ENCODE results near the gene SCAI. TPM values are rescaled to one million over a fixed set of nuclear protein-coding genes. Genes with fewer than 3 reads are reported as not detected.
A peak's percentile ranks its signal among the peaks of the same experiment; 100 is the strongest.

Gene SCAI
- polyA plus RNA-seq, 2 of the 4 experiments (the other 2 are of a cell fraction) = 2.1 to 5.0 TPM

GRCh38 chr9:125161284-125161918, 18.1 kb upstream of the SCAI start:
- POLR2A ChIA-PET = no interaction called here
- CTCF ChIA-PET = interaction anchor here (0.6 to 1.3 kb wide), 4 partner anchors 12 to 1196 kb away, joined by 3 to 4 read pairs (median 4); no protein-coding TSS in a partner anchor
- ATAC-seq (peak in 1 of 2 experiments; percentile 57; a peak in 3 of 6 replicates), FAIRE-seq (no peak), DNase-seq (ENCODE audit: low read depth in 1 of 2, low spot score in 1 of 2) (no peak)
- H3K4me1 ChIP-seq = peaks cover 29% of the 10 kb centered on the region; the same call in 2 of the 3 replicates
- H3K4me3 ChIP-seq = no peak overlapping the region
- 58% methylated on average over 3 of the region's 3 CpGs for WGBS (ENCODE audit: missing lambda C conversion rate)
- peak in 1 of 2 experiments; percentile 22; a peak in 1 of 4 replicates for TF ChIP-seq CEBPB (IDR thresholded peaks at IDR 0.05)
- TF ChIP-seq RARB (CRISPR knock-in tag; IDR thresholded peaks at IDR 0.05) = no peak
- no peak for TF ChIP-seq GATA3 (IDR thresholded peaks at IDR 0.05; ENCODE audit: borderline replicate concordance)
- H3K27ac ChIP-seq = peak overlapping the region in 1 of 2 experiments; percentile 65; a peak in 3 of 6 replicates
- no peaks in the 10 kb centered on the region for H3K9me3 ChIP-seq
- peak overlapping the region; percentile 3; the same call in 1 of the 3 replicates for H3K4me2 ChIP-seq

GRCh38 chr9:125160750-125161149, 17.4 kb upstream of the SCAI start:
- no peak for TF ChIP-seq HOXB13 (CRISPR knock-in tag; IDR thresholded peaks at IDR 0.05; ENCODE audit: low read depth)
- TF ChIP-seq MAFK (IDR thresholded peaks at IDR 0.05; ENCODE audit: partially characterized antibody) = no peak
- TF ChIP-seq MAX (IDR thresholded peaks at IDR 0.05) = no peak
- no peak for TF ChIP-seq RAD21 (conservative IDR thresholded peaks at IDR 0.05 in 1 of 2, IDR thresholded peaks at IDR 0.05 in 1 of 2)
- TF ChIP-seq SMC3 (IDR thresholded peaks at IDR 0.05) = no peak
- no peak for TF ChIP-seq HEYL (CRISPR knock-in tag; IDR thresholded peaks at IDR 0.05)
- TF ChIP-seq KDM1A (IDR thresholded peaks at IDR 0.05; ENCODE audit: low read depth) = no peak
- TF ChIP-seq EHF (CRISPR knock-in tag; IDR thresholded peaks at IDR 0.05) = no peak
- no peak for TF ChIP-seq HOXA7 (CRISPR knock-in tag; IDR thresholded peaks at IDR 0.05)
- TF ChIP-seq FOXS1 (CRISPR knock-in tag; IDR thresholded peaks at IDR 0.05) = no peak
- TF ChIP-seq EP300 (IDR thresholded peaks at IDR 0.05) = no peak
- no peak for TF ChIP-seq JUN (IDR thresholded peaks at IDR 0.05)
- DNase-seq (ENCODE audit: low read depth in 1 of 2, low spot score in 1 of 2) = no peak
- Histone ChIP-seq H3K9me3 (no peaks in the 10 kb centered on the region), H3K4me3 (no peak overlapping the region), H3K27ac (no peak overlapping the region), H3K4me2 (0 out of 3 replicates have a peak overlapping the region, but pooled peaks have one; percentile 3), H3K4me1 (peaks cover 22% of the 10 kb centered on the region; the same call in 2 of the 3 replicates)
- CTCF ChIA-PET = interaction anchor here (0.8 kb wide), 1 partner anchor 17 kb away, joined by 3 read pairs; no protein-coding TSS in a partner anchor
- FAIRE-seq = no peak
- ATAC-seq = no peak
- POLR2A ChIA-PET = no interaction called here

- H3K27ac ChIP-seq = no peak overlapping the region
- ATAC-seq = no peak
- H3K4me2 ChIP-seq = no peak overlapping the region
- 89% methylated on average over 2 of the region's 2 CpGs for WGBS (ENCODE audit: missing lambda C conversion rate)
- no peak for TF ChIP-seq HOXA7 (CRISPR knock-in tag; IDR thresholded peaks at IDR 0.05)
- no peaks in the 10 kb centered on the region for H3K9me3 ChIP-seq
- no peak overlapping the region for H3K4me3 ChIP-seq
- CTCF ChIA-PET = interaction anchor here (0.6 kb wide), 1 partner anchor 45 kb away, joined by 3 read pairs; no protein-coding TSS in a partner anchor
- POLR2A ChIA-PET = no interaction called here
- no peak for FAIRE-seq
- H3K4me1 ChIP-seq = peaks cover 11% of the 10 kb centered on the region; the same call in 2 of the 3 replicates
- DNase-seq (ENCODE audit: low read depth in 1 of 2, low spot score in 1 of 2) = no peak
These were observed 13.2 kb upstream of the SCAI start for GRCh38 chr9:125156551-125156950.

GRCh38 chr9:125153712-125154367, 10.5 kb upstream of the SCAI start:
- TF ChIP-seq ESRRA (IDR thresholded peaks at IDR 0.05; ENCODE audit: borderline replicate concordance, low read length) (no peak), POLR2AphosphoS2 (conservative IDR thresholded peaks at IDR 0.05; ENCODE audit: low read length) (no peak), RNF2 (IDR thresholded peaks at IDR 0.05; ENCODE audit: borderline replicate concordance, low read depth) (no peak), HOXA7 (CRISPR knock-in tag; IDR thresholded peaks at IDR 0.05) (no peak), HDAC2 (IDR thresholded peaks at IDR 0.05) (no peak), HOXB13 (CRISPR knock-in tag; IDR thresholded peaks at IDR 0.05; ENCODE audit: low read depth) (no peak), ZFP36 (IDR thresholded peaks at IDR 0.05; ENCODE audit: borderline replicate concordance, partially characterized antibody) (no peak), MYC (IDR thresholded peaks at IDR 0.05; ENCODE audit: borderline replicate concordance, low read length) (no peak), POLR2A (IDR thresholded peaks at IDR 0.05; ENCODE audit: low read length) (no peak), CTCF (IDR thresholded peaks at IDR 0.05) (no peak), CEBPB (IDR thresholded peaks at IDR 0.05) (no peak), BCL3 (IDR thresholded peaks at IDR 0.05) (no peak), NFE2L2 (conservative IDR thresholded peaks at IDR 0.05; ENCODE audit: low read length) (no peak), EHF (CRISPR knock-in tag; IDR thresholded peaks at IDR 0.05) (no peak), FOSB (CRISPR knock-in tag; IDR thresholded peaks at IDR 0.05) (no peak), HEYL (CRISPR knock-in tag; IDR thresholded peaks at IDR 0.05) (no peak), RAD21 (conservative IDR thresholded peaks at IDR 0.05 in 1 of 2, IDR thresholded peaks at IDR 0.05 in 1 of 2) (no peak)
- 89% methylated on average over 4 of the region's 4 CpGs for WGBS (ENCODE audit: missing lambda C conversion rate)
- Histone ChIP-seq H3K4me1 (no peaks in the 10 kb centered on the region), H3K9me3 (no peaks in the 10 kb centered on the region), H3K27ac (no peak overlapping the region), H3K4me3 (no peak overlapping the region), H3K4me2 (no peak overlapping the region)
- ATAC-seq (no peak), FAIRE-seq (no peak), DNase-seq (ENCODE audit: low read depth in 1 of 2, low spot score in 1 of 2) (no peak)
- ChIA-PET POLR2A (no interaction called here), CTCF (interaction anchor here (3.3 kb wide), 1 partner anchor 11 kb away, joined by 14 read pairs; the partner anchor contains the start of gene SCAI)
